ENCODE measurements around the gene NEK5.

The NEK5 gene

DNA sequence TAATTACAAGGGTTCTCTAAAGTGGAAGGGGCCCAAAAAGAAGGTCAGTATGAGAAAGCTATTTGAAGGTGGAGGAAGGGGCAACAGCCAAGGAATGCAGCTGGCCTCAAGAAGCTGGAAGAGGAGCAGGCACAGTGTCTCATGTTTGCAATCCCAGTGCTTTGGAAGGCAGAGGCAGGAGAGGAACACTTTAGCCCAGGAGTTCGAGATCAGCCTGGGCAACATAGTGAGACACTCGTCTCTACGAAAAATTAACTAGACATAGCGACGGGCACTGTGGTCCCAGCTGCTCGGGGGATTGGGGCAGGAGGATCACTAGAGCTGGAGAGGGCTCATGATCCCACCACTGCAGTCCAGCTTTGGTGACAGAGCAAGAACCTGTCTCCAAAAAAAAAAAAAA is 31.2 kb upstream of the NEK5 start:
- Histone ChIP-seq H3K9me3 (no peaks in the 10 kb centered on the region), H3K4me1 (ENCODE audit: control insufficient read depth in 1 of 2, insufficient read depth in 1 of 2, low read depth in 1 of 2, low read length in 1 of 2) (peaks cover 11 to 19% of the 10 kb centered on the region in 2 experiments), H3K27ac (no peak overlapping the region), H3K36me3 (no peaks in the 10 kb centered on the region), H3K27me3 (peaks cover 30% of the 10 kb centered on the region), H3K4me3 (ENCODE audit: low read depth in 1 of 2, low read length in 1 of 2) (peak overlapping the region in 1 of 2 experiments; percentile 70)
- TF ChIP-seq, protein P1, sequence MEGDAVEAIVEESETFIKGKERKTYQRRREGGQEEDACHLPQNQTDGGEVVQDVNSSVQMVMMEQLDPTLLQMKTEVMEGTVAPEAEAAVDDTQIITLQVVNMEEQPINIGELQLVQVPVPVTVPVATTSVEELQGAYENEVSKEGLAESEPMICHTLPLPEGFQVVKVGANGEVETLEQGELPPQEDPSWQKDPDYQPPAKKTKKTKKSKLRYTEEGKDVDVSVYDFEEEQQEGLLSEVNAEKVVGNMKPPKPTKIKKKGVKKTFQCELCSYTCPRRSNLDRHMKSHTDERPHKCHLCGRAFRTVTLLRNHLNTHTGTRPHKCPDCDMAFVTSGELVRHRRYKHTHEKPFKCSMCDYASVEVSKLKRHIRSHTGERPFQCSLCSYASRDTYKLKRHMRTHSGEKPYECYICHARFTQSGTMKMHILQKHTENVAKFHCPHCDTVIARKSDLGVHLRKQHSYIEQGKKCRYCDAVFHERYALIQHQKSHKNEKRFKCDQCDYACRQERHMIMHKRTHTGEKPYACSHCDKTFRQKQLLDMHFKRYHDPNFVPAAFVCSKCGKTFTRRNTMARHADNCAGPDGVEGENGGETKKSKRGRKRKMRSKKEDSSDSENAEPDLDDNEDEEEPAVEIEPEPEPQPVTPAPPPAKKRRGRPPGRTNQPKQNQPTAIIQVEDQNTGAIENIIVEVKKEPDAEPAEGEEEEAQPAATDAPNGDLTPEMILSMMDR (IDR thresholded peaks at IDR 0.05) = no peak

DNA sequence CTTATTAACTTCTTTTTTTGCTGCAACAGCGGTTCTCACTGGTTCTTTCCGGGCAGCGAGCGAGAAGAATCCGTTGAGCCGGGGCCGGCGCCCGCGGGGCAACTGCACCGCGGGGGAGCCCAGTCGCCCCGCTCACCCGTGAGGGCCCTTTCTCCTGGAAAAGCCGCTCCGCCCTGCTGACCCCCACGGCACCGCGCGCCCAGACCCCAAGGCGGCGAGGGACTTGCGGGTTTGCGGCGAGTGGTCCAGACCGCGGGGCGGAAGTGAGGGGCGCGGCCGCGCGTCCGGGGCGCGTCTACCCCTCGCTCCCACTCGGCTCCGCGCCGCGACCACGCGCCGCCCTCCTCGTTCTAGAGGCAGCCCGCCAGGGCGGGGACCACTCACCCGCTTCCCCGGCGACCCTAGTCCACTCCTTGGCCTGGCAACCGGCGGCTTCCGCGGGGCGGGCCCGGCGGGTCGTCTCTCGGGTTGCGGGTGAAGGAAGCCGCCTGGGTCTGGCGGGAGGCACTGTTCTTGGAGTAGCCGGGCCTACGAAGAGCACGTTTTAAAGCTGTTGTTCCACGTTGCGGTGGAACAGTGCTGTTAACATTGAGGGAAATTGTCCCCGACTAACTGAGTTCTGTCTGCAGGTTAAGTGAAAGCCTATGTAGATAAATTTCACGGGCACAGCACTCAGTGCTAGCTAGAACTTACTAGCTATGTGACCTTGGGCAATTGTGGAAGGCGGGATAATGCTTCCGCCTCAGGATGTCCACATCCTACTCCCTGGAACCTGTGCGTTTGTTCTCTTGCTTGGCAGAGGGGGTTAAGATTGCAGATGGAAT is 30.5 kb upstream of the NEK5 start, which contains the start of gene NEK3:
TSS of gene NEK3 (minus strand) at position 439 of the 824 bp plus-strand sequence. CDS start 3,406 bp downstream, outside the sequence.
- TF ChIP-seq, protein P1 (IDR thresholded peaks at IDR 0.05) = no peak
- Histone ChIP-seq H3K9me3 (no peaks in the 10 kb centered on the region), H3K36me3 (no peaks in the 10 kb centered on the region), H3K4me3 (ENCODE audit: low read depth in 1 of 2, low read length in 1 of 2) (peak within 1 kb of the TSS; percentile 70 to 72), H3K27ac (no peak within 1 kb of the TSS), H3K27me3 (peaks cover 30% of the 10 kb centered on the region), H3K4me1 (ENCODE audit: control insufficient read depth in 1 of 2, insufficient read depth in 1 of 2, low read depth in 1 of 2, low read length in 1 of 2) (peaks cover 11 to 19% of the 10 kb centered on the region in 2 experiments)

DNA sequence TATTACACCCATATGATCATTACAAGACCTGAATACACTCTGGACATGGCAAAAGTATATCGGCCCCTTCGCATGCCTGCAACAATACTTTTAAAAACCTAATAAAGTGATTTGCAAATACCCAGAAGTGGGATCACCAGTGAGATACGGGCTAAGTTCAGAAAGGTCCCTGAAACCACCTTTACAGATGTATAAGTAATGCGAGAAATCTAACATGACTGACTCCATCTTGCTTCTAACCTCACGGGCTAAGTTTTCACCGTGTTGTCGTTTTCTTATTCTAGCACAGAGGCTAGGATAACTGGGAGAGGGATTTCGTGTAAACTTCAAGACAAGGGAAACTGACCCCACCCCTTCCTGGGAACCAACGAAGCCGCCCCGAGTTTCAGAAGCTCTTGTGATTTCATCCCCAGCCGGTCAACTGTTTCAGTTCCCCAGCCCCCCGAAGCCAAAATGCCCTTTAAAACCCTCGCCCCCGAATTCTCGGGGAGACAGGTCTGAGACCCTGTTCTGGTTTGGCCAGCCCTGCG is 29.8 kb upstream of the NEK5 start:
- Histone ChIP-seq H3K9me3 (no peaks in the 10 kb centered on the region), H3K27me3 (peaks cover 30% of the 10 kb centered on the region), H3K27ac (no peak overlapping the region), H3K4me1 (ENCODE audit: control insufficient read depth in 1 of 2, insufficient read depth in 1 of 2, low read depth in 1 of 2, low read length in 1 of 2) (peaks cover 11 to 19% of the 10 kb centered on the region in 2 experiments), H3K4me3 (ENCODE audit: low read depth in 1 of 2, low read length in 1 of 2) (peak overlapping the region; percentile 70 to 72), H3K36me3 (no peaks in the 10 kb centered on the region)
- TF ChIP-seq, protein P1 (IDR thresholded peaks at IDR 0.05) = no peak

DNA sequence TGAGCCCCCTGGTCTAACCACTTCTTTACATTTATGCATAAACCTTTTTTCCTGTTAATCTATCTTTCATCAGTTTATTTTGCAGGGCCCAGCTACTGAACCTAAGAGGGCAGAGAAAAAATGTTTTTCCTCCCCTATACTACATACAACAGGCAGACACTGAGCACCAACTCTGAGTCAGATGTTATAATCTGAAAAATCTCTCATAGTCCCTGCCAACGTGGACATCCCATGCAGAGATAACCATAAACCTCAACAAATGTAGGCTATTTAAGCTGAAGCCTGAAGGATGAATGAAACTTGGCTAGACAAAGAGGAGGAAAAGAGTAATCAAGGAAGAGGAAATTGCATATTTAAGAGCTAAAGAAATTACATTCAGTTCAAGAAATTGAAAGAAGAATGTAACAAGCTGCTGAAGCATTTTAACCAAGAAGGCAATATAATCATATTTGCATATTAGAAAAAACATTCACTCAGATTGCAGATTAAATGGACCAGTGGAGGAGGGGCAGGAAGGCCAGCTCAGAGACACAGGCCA is 27.9 kb upstream of the NEK5 start:
- Histone ChIP-seq H3K36me3 (no peaks in the 10 kb centered on the region), H3K27ac (no peak overlapping the region), H3K9me3 (no peaks in the 10 kb centered on the region), H3K27me3 (peaks cover 30% of the 10 kb centered on the region), H3K4me3 (ENCODE audit: low read depth in 1 of 2, low read length in 1 of 2) (no peak overlapping the region), H3K4me1 (ENCODE audit: control insufficient read depth in 1 of 2, insufficient read depth in 1 of 2, low read depth in 1 of 2, low read length in 1 of 2) (peaks cover 11 to 19% of the 10 kb centered on the region in 2 experiments)
- TF ChIP-seq, protein P1 (IDR thresholded peaks at IDR 0.05) = no peak

DNA sequence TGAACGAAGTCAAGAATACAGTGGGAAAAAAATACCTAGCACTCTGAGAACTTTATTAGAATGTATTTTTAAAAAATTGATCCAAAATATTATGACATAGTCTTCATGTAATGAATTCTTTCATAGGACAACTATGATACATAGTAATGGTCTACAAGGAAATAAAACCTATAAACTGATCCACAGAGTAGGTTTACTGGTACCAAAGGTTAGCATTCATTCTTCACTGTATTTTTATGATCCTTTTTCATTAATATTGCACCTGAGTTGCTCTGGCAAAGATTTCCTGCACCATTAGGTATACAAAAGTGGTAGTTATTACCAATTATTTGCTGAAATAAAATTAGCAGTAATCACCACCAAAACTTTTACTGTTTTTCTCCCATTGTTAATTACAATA is 26.3 kb upstream of the NEK5 start:
- TF ChIP-seq, protein P1 (IDR thresholded peaks at IDR 0.05) = no peak
- Histone ChIP-seq H3K27me3 (peaks cover 19% of the 10 kb centered on the region), H3K4me1 (ENCODE audit: control insufficient read depth in 1 of 2, insufficient read depth in 1 of 2, low read depth in 1 of 2, low read length in 1 of 2) (peaks cover 11 to 19% of the 10 kb centered on the region in 2 experiments), H3K4me3 (ENCODE audit: low read depth in 1 of 2, low read length in 1 of 2) (no peak overlapping the region), H3K27ac (no peak overlapping the region), H3K36me3 (peaks cover 7% of the 10 kb centered on the region), H3K9me3 (no peaks in the 10 kb centered on the region)
